HEK293T (cell line): ENCODE data around the gene SCN2B.

Experiments used
- ARNT ChIP-seq: fragments of 450-650 bp; IDR thresholded peaks from 2 replicates; pipeline ENCODE4 v1.6.1; 2017; ENCODE audit warnings: mild to moderate bottlenecking
- BHLHE40 ChIP-seq: fragments of 450-650 bp; IDR thresholded peaks from 2 replicates; pipeline ENCODE4 v1.6.1; 2016; ENCODE audit warnings: mild to moderate bottlenecking, moderate library complexity, borderline replicate concordance
- ELF4 ChIP-seq: fragments of 450-650 bp; IDR thresholded peaks from 2 replicates; pipeline ENCODE4 v1.6.1; 2017; ENCODE audit warnings: antibody characterized with exemption
- FOXA1 ChIP-seq: fragments of 450-650 bp; IDR thresholded peaks from 2 replicates; pipeline ENCODE4 v1.6.1; 2016; ENCODE audit warnings: mild to moderate bottlenecking
- FOXK2 ChIP-seq: fragments of 450-650 bp; IDR thresholded peaks from 2 replicates; pipeline ENCODE4 v1.6.1; 2016; ENCODE audit warnings: mild to moderate bottlenecking
- FOXM1 ChIP-seq: fragments of 450-650 bp; IDR thresholded peaks from 2 replicates; pipeline ENCODE4 v1.6.1; 2017; ENCODE audit warnings: mild to moderate bottlenecking, borderline replicate concordance
- HDGF ChIP-seq: fragments of 450-650 bp; IDR thresholded peaks from 2 replicates; pipeline ENCODE4 v1.6.1; 2017; ENCODE audit warnings: antibody characterized with exemption, borderline replicate concordance
- L3MBTL2 ChIP-seq: fragments of 450-650 bp; conservative IDR thresholded peaks from 2 replicates; pipeline ENCODE4 v1.6.1; 2016; ENCODE audit warnings: mild to moderate bottlenecking
- LEF1 ChIP-seq: fragments of 450-650 bp; IDR thresholded peaks from 2 replicates; pipeline ENCODE4 v1.6.1; 2017; ENCODE audit warnings: mild to moderate bottlenecking, borderline replicate concordance
- NFRKB ChIP-seq: fragments of 450-650 bp; IDR thresholded peaks from 2 replicates; pipeline ENCODE4 v1.6.1; 2016; ENCODE audit warnings: mild to moderate bottlenecking, moderate library complexity
- SP1 ChIP-seq: fragments of 450-650 bp; IDR thresholded peaks from 2 replicates; pipeline ENCODE4 v1.6.1; 2017
- SUZ12 ChIP-seq: fragments of 450-650 bp; IDR thresholded peaks from 2 replicates; pipeline ENCODE4 v1.6.1; 2016; ENCODE audit warnings: mild to moderate bottlenecking
- TARDBP ChIP-seq: fragments of 450-650 bp; IDR thresholded peaks from 2 replicates; pipeline ENCODE4 v1.6.1; 2016
- ZNF384 ChIP-seq: fragments of 450-650 bp; IDR thresholded peaks from 2 replicates; pipeline ENCODE4 v1.6.1; 2016

DNA sequence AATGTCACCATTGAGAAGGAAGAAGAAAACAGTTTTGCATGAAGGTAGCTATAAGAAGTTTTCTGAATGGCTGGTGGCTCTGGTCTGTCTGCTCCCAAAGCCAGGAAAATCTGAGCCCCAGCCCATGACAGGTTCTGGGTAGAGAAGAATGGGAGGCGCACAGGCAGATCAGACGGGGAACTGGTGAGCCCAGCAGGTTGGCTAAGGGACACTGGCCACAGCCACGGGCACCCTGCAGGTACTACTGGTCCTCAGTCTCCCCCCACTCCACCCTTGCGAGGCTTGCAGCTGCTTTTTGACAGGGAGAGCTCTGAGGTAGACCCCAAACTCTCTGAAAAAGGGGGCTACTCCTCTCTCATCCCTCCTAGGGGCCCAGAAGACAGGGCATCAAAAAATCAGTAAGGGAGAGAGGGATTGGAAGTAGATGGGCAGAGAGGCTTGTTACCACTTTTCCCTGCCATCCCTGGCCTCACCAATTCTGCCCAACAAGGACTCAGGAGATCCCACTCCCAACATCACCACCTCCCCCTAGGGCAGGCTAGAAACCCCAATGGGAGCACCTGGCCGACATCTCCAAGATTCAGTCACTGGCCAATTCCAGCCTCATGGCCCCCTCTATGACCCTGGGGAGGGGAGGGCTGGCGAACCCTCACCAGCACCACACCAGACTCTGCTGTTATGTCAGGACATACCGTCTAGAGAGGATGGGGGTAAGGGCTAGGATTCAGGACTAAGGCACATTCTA lies 41.2 kb downstream of the SCN2B start:
- TF ChIP-seq ZNF384, result no peak
- no peak for TF ChIP-seq FOXM1
- no peak for TF ChIP-seq ARNT
- TF ChIP-seq BHLHE40, result no peak
- TF ChIP-seq FOXK2, result no peak
- no peak for TF ChIP-seq FOXA1
- no peak for TF ChIP-seq ELF4
- TF ChIP-seq L3MBTL2, result no peak
- no peak for TF ChIP-seq SUZ12
- no peak for TF ChIP-seq HDGF
- no peak for TF ChIP-seq SP1
- TF ChIP-seq LEF1, result no peak
- TF ChIP-seq NFRKB, result no peak
- TF ChIP-seq TARDBP, result no peak
